GM19438 (cell line): ENCODE measurements around the gene PHF21A.

Source experiments
- ATAC-seq: cut with Tn5 transposase; IDR thresholded peaks from one replicate; pipeline ENCODE4 v1.9.1; 2021; ENCODE audit warnings: low read depth; ENCODE audit not compliant: unreplicated experiment

PHF21A gene

GRCh38 chr11:45925550-45925949 lies 195.7 kb downstream of the PHF21A start:
- ATAC-seq = no peak

- no peak for ATAC-seq
These were observed 196.3 kb downstream of the PHF21A start for GRCh38 chr11:45924927-45925326.

GRCh38 chr11:45924036-45924915 lies 197.0 kb downstream of the PHF21A start:
- ATAC-seq = no peak

GRCh38 chr11:45922425-45923082 lies 198.7 kb downstream of the PHF21A start, which contains the start of gene LARGE2:
LARGE2 (plus strand) TSS chr11:45922656; CDS start chr11:45922883, 227 bp downstream.
- ATAC-seq = no peak

GRCh38 chr11:45921561-45922424 lies 199.5 kb downstream of the PHF21A start:
- no peak for ATAC-seq

GRCh38 chr11:45920531-45921477 lies 200.4 kb downstream of the PHF21A start:
- ATAC-seq = no peak

GRCh38 chr11:45919806-45920530 lies 201.3 kb downstream of the PHF21A start:
- no peak for ATAC-seq

- ATAC-seq = no peak
These were observed 202.1 kb downstream of the PHF21A start for GRCh38 chr11:45918962-45919675.

GRCh38 chr11:45918331-45918941 lies 202.8 kb downstream of the PHF21A start:
- peak; percentile 48 for ATAC-seq

- ATAC-seq = peak; percentile 79
These were observed 203.5 kb downstream of the PHF21A start, which contains the start of gene PEX16 for GRCh38 chr11:45917623-45918330. PEX16 (minus strand) TSS chr11:45917877; CDS start chr11:45917811, 66 bp downstream.

GRCh38 chr11:45917286-45917622 lies 204.0 kb downstream of the PHF21A start:
- no peak for ATAC-seq

- no peak for ATAC-seq
These were observed 205.8 kb downstream of the PHF21A start for GRCh38 chr11:45915446-45915845.

- ATAC-seq = no peak
These were observed 207.2 kb downstream of the PHF21A start for GRCh38 chr11:45913942-45914635.

GRCh38 chr11:45913514-45913913 lies 207.7 kb downstream of the PHF21A start:
- no peak for ATAC-seq

GRCh38 chr11:45910623-45911022 lies 210.6 kb downstream of the PHF21A start:
- ATAC-seq = no peak

- no peak for ATAC-seq
These were observed 211.4 kb downstream of the PHF21A start for GRCh38 chr11:45909594-45910475.
